ENCODE results near the gene CSNK1D. TPM values are rescaled to one million over a fixed set of nuclear protein-coding genes. Genes with fewer than 3 reads are reported as not detected.
A peak's percentile ranks its signal among the peaks of the same experiment; 100 is the strongest.

Gene CSNK1D
- total RNA-seq, 4 donors from 2014 or later = 148 to 232 (median 215) TPM

- Histone ChIP-seq H3K9me3 (no peaks in the 10 kb centered on the region), H3K36me3 (no peaks in the 10 kb centered on the region), H3K27ac (peak overlapping the region; percentile 59 to 75 (median 72)), H3K27me3 (no peaks in the 10 kb centered on the region), H3K4me1 (peaks cover 0 to 30% (median 15%) of the 10 kb centered on the region in 4 donors), H3K4me3 (peak overlapping the region; percentile 28 to 46 (median 35))
- no peak for DNase-seq
- TF ChIP-seq POLR2A (IDR thresholded peaks at IDR 0.05) (no peak), CTCF (IDR thresholded peaks at IDR 0.05) (no peak)
Observed at GRCh38 chr17:82316651-82317393, 43.3 kb upstream of the CSNK1D start.

GRCh38 chr17:82315703-82316358 lies 42.3 kb upstream of the CSNK1D start:
- peak overlapping the region; percentile 59 to 75 (median 72) for H3K27ac ChIP-seq
- H3K4me3 ChIP-seq = peak overlapping the region; percentile 28 to 46 (median 35)
- no peaks in the 10 kb centered on the region for H3K36me3 ChIP-seq
- peak in 2 of 3 donors; percentile 63 to 74 for DNase-seq
- TF ChIP-seq CTCF (IDR thresholded peaks at IDR 0.05) (no peak), POLR2A (IDR thresholded peaks at IDR 0.05) (no peak)
- no peaks in the 10 kb centered on the region for H3K9me3 ChIP-seq
- H3K4me1 ChIP-seq = peaks cover 0 to 21% (median 10%) of the 10 kb centered on the region in 4 donors
- H3K27me3 ChIP-seq = no peaks in the 10 kb centered on the region

- H3K9me3 ChIP-seq = no peaks in the 10 kb centered on the region
- H3K36me3 ChIP-seq = no peaks in the 10 kb centered on the region
- H3K27me3 ChIP-seq = no peaks in the 10 kb centered on the region
- H3K4me3 ChIP-seq = peak overlapping the region in 3 of 4 donors; percentile 32 to 46 (median 38)
- TF ChIP-seq CTCF (IDR thresholded peaks at IDR 0.05) (no peak), POLR2A (IDR thresholded peaks at IDR 0.05) (no peak)
- peak overlapping the region in 1 of 4 donors; percentile 73 for H3K27ac ChIP-seq
- DNase-seq = no peak
- peaks cover 0 to 20% (median 10%) of the 10 kb centered on the region in 4 donors for H3K4me1 ChIP-seq
Observed at GRCh38 chr17:82314727-82315605, 41.5 kb upstream of the CSNK1D start.

GRCh38 chr17:82314012-82314726 lies 40.7 kb upstream of the CSNK1D start:
- DNase-seq = no peak
- Histone ChIP-seq H3K36me3 (no peaks in the 10 kb centered on the region), H3K4me1 (peaks cover 0 to 26% (median 10%) of the 10 kb centered on the region in 4 donors), H3K27me3 (no peaks in the 10 kb centered on the region), H3K4me3 (no peak overlapping the region), H3K9me3 (no peaks in the 10 kb centered on the region), H3K27ac (peak overlapping the region in 1 of 4 donors; percentile 73)
- no peak for TF ChIP-seq CTCF (IDR thresholded peaks at IDR 0.05)
- no peak for TF ChIP-seq POLR2A (IDR thresholded peaks at IDR 0.05)
